Heart left ventricle (tissue), 16 donors: Measurements from ENCODE around the gene CCDC175. TPM values are rescaled to one million over a fixed set of nuclear protein-coding genes. Genes with fewer than 3 reads are reported as not detected.

Source experiments
- ATAC-seq, 4 donors: fragments of 200-7000 bp; cut with Tn5 transposase; one replicate each; pipeline ENCODE4 v1.9.1; 2020 to 2022; ENCODE audit warnings: moderate library complexity in 4 of 4, mild to moderate bottlenecking in 3 of 4, moderate number of reproducible peaks in 1 of 4
- DNase-seq, 5 donors: peaks; one replicate each; pipeline ENCODE4 v3.0.0-alpha.2; 2020
- H3K27ac ChIP-seq, 12 donors: fragments of 200-600 bp; sonication (generic) in 4 of 12; one replicate each; pipeline versions ENCODE4 v1.5.0 to v1.8.0; 2016 to 2022; ENCODE audit warnings: mild to moderate bottlenecking in 2 of 12
- H3K27me3 ChIP-seq, 9 donors: fragments of 200-600 bp; sonication (generic) in 2 of 9; one replicate each; pipeline versions ENCODE4 v1.5.1 to v1.8.0; 2016 to 2022; ENCODE audit warnings: mild to moderate bottlenecking in 3 of 9
- H3K36me3 ChIP-seq, 9 donors: fragments of 200-600 bp; sonication (generic) in 2 of 9; one replicate each; pipeline versions ENCODE4 v1.5.0 to v1.8.0; 2018 to 2022; ENCODE audit warnings: mild to moderate bottlenecking in 2 of 9
- H3K4me1 ChIP-seq, 12 donors: fragments of 200-600 bp; sonication (generic) in 4 of 12; one replicate each; pipeline versions ENCODE4 v1.5.0 to v1.8.0; 2016 to 2022; ENCODE audit warnings: mild to moderate bottlenecking in 3 of 12
- H3K4me3 ChIP-seq, 12 donors: fragments of 200-600 bp; sonication (generic) in 4 of 12; one replicate each; pipeline versions ENCODE4 v1.5.0 to v1.8.0; 2017 to 2022; ENCODE audit warnings: mild to moderate bottlenecking in 9 of 12, moderate library complexity in 4 of 12
- H3K9me3 ChIP-seq, 12 donors: fragments of 200-600 bp; sonication (generic) in 4 of 12; one replicate each; pipeline versions ENCODE4 v1.5.0 to v1.8.0; 2016 to 2022; ENCODE audit warnings: mild to moderate bottlenecking in 1 of 12
- CTCF ChIP-seq, 12 donors: fragments of 200-600 bp; sonication (generic) in 4 of 12; IDR thresholded peaks; one replicate each; pipeline versions ENCODE4 v1.5.0 to v1.8.0; 2018 to 2022; ENCODE audit warnings: antibody characterized with exemption in 12 of 12, mild to moderate bottlenecking in 5 of 12
- POLR2A ChIP-seq, 2 donors: fragments of 450-650 bp; IDR thresholded peaks; one replicate each; pipeline ENCODE4 v1.6.1; 2017; ENCODE audit warnings: antibody characterized with exemption in 2 of 2, mild to moderate bottlenecking in 2 of 2, moderate library complexity in 2 of 2
- WGBS, 4 donors: extraction: QIAGEN DNeasy Blood & Tissue Kit in 2 of 4; methylation state at CpG; one replicate each; pipeline versions ENCODE4 v1.1.5 to v1.1.7; 2013 to 2018; 5-methylcytosine and 5-hydroxymethylcytosine counted together
- intact Hi-C, 10 donors: fragments of 100-400 bp; cut with DNase I; formaldehyde crosslinking; loops; one replicate each; pipeline versions ENCODE4 v1.11.1 to v1.14.2; 2022
- polyA plus RNA-seq, 2 donors: library from polyadenylated mRNA; stranded (reverse); fragments of 200-250 nt; gene quantifications; one replicate each; pipeline ENCODE4 v1.2.3, GENCODE V29; 2013
- total RNA-seq, 9 donors: library from RNA; depleted of rRNA in 2 of 9; stranded (reverse); fragments of >200 nt in 2 of 9; fragmentation: NEBNext Ultra II Directional in 3 of 9; extraction: Animal tissue kit (Norgen Biotek cat#: 25700) in 3 of 9; gene quantifications; one replicate each; pipeline versions ENCODE4 v1.1.0 to v1.2.4, GENCODE V29; 2016 to 2023
- donor health status: ischemic (EF 13 %, LVEDD 7.1; RV severe dilation, severe dysfunction).
- donor health status: healthy with polysubstance abuse.
- donor health status: DM: no; HTN: yes; CAD: no.
- donor health status: DM: no; HTN: no; CAD: no.
- donor health status: ischemic (EF 25% LVEDD 6.9; RV normal size, moderate dysfunction).
- donor health status: ischemic (EF 25% LVEDD 5.7; RV mildly dilated, moderate dysfunction).
- donor health status: healthy.
- donor health status: DM: yes; HTN: yes; CAD: no.
- donor health status: ischemic (EF 35%, LVEDD 5.7; RV mildly dilated, moderate dysfunction).
- donor health status: nonischemic (EF 11% LVEDD 7.7; RV severe dilation, severe dysfunction).
- donor health status: DM: yes; HTN: yes; CAD: no.
- donor health status: PGD.
- donor health status: ischemic (EF 29% LVEDD 5.4; RV normal size, mild dysfunction).
- donor health status: nonischemic (EF 23%, LVEDD 6.1; RV moderate dilation, normal function).

The CCDC175 gene
- total and polyA plus RNA-seq, 11 donors: not detected

DNA sequence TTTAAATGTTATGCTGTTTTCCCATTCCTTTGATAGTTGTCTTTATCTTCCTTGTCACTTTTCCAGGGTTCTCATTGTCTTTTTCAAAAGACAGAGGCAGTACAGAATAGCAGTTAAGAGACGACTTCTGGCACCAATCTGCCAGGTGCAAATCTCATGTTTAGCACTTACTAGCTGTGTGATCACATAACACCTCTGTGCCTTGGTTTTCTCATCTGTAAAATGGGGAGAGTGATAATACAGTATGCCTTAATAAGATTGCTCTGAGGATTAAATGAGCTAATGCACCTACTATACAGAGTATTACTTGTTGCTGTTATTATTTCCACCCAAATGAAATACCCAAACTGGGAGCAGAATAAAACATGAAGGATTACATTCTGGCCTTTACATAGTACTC is 116.2 kb downstream of the CCDC175 start:
- WGBS, 4 donors: 94 to 100% (median 97%) methylated on average over 1 of the region's 1 CpG

GRCh38 chr14:59458486-59458885 is 118.1 kb downstream of the CCDC175 start:
- TF ChIP-seq POLR2A (IDR thresholded peaks at IDR 0.05) (no peak), CTCF (IDR thresholded peaks at IDR 0.05) (no peak)
- H3K36me3 ChIP-seq: peaks cover 0 to 43% (median 19%) of the 10 kb centered on the region in 9 donors
- WGBS, 4 donors: 88 to 100% (median 98%) methylated on average over 2 of the region's 2 CpGs
- no peak for DNase-seq
- H3K4me1 ChIP-seq: peaks cover 0 to 5% (median 0%) of the 10 kb centered on the region in 12 donors
- intact Hi-C loops: no loop called here
- H3K27ac ChIP-seq: no peak overlapping the region
- no peaks in the 10 kb centered on the region for H3K9me3 ChIP-seq
- ATAC-seq: no peak
- H3K4me3 ChIP-seq: no peak overlapping the region
- no peaks in the 10 kb centered on the region for H3K27me3 ChIP-seq

More for the DNA sequence above, 116.2 kb downstream of the CCDC175 start:
- Histone ChIP-seq H3K27ac (no peak overlapping the region), H3K4me3 (no peak overlapping the region), H3K9me3 (no peaks in the 10 kb centered on the region), H3K36me3 (peaks cover 0 to 41% (median 15%) of the 10 kb centered on the region in 9 donors), H3K27me3 (peaks cover 0 to 15% (median 0%) of the 10 kb centered on the region in 9 donors), H3K4me1 (peaks cover 4 to 15% (median 7%) of the 10 kb centered on the region in 12 donors)
- TF ChIP-seq CTCF (IDR thresholded peaks at IDR 0.05): no peak
- no peak for TF ChIP-seq POLR2A (IDR thresholded peaks at IDR 0.05)
- no peak for DNase-seq
- no peak for ATAC-seq
- intact Hi-C loops: no loop called here

DNA sequence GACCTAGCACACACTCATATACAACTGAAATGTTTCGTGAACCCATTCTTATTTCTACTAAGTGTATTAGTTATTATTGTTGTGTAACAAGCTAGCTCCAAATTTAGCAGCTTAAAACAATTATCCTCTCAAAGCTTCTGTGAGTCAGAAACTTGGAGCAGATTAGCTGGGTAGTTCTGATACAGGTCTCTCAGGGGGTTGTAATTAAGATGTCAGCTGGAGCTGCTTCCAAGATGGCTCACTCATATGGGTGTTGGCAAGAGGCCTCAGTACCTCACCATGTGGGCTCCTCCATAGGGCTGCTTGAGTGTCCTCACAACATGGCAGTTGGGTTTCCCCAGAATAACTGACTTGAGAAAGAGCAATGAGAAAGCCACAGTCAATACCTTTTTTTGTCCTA is 121.2 kb downstream of the CCDC175 start:
- TF ChIP-seq CTCF (IDR thresholded peaks at IDR 0.05) (no peak), POLR2A (IDR thresholded peaks at IDR 0.05) (no peak)
- intact Hi-C loops: no loop called here
- no peaks in the 10 kb centered on the region for H3K9me3 ChIP-seq
- no peaks in the 10 kb centered on the region for H3K27me3 ChIP-seq
- peaks cover 0 to 5% (median 0%) of the 10 kb centered on the region in 12 donors for H3K4me1 ChIP-seq
- no peak overlapping the region for H3K27ac ChIP-seq
- DNase-seq (no peak), ATAC-seq (peak in 1 of 4 donors; percentile 79)
- WGBS, 4 donors: 90 to 97% (median 94%) methylated on average over 1 of the region's 1 CpG
- H3K4me3 ChIP-seq: no peak overlapping the region
- H3K36me3 ChIP-seq: peaks cover 0 to 35% (median 16%) of the 10 kb centered on the region in 9 donors

Other genes starting within 250 kb of the CCDC175 start
- gene GPR135, start 111.4 kb downstream of the CCDC175 start, total RNA-seq: 1 to 10 TPM; 1.3 to 2.7 (median 2.3) TPM
- under 1 TPM; 0.84 to 0.98 TPM for gene GPR135, start 111.4 kb downstream of the CCDC175 start, polyA plus RNA-seq
- gene L3HYPDH, start 92.4 kb downstream of the CCDC175 start, total RNA-seq: 10 to 100 TPM in 7 of 9 donors, 1 to 10 TPM in 2; 8.7 to 17.9 (median 14.1) TPM
- 10 to 100 TPM in 1 of 2 donors, 1 to 10 TPM in 1; 7.4 to 18.9 TPM for gene L3HYPDH, start 92.4 kb downstream of the CCDC175 start, polyA plus RNA-seq
- 10 to 100 TPM; 24.2 to 38.6 (median 31.2) TPM for gene JKAMP, start 92.3 kb downstream of the CCDC175 start, total RNA-seq
- gene JKAMP, start 92.3 kb downstream of the CCDC175 start, polyA plus RNA-seq: 10 to 100 TPM; 11.4 to 52.9 TPM